Vagina (tissue), 2 donors: ENCODE results near the gene TNS3.

Source experiments
- POLR2A ChIP-seq, 2 donors: fragments of 450-650 bp; IDR thresholded peaks; one replicate each; pipeline ENCODE4 v1.6.1; 2017; ENCODE audit warnings: antibody characterized with exemption in 2 of 2, mild to moderate bottlenecking in 2 of 2, moderate library complexity in 2 of 2
- TF ChIP-seq, protein P1 (sequence below), 3 experiments: fragments of 450-650 bp in 2 of 3; fragments of 200-600 bp in 1 of 3; sonication (generic) in 1 of 3; IDR thresholded peaks; one replicate each; pipeline ENCODE4 v1.5.1; 2017 to 2019; ENCODE audit warnings: antibody characterized with exemption in 3 of 3, mild to moderate bottlenecking in 2 of 3, moderate library complexity in 2 of 3

DNA sequence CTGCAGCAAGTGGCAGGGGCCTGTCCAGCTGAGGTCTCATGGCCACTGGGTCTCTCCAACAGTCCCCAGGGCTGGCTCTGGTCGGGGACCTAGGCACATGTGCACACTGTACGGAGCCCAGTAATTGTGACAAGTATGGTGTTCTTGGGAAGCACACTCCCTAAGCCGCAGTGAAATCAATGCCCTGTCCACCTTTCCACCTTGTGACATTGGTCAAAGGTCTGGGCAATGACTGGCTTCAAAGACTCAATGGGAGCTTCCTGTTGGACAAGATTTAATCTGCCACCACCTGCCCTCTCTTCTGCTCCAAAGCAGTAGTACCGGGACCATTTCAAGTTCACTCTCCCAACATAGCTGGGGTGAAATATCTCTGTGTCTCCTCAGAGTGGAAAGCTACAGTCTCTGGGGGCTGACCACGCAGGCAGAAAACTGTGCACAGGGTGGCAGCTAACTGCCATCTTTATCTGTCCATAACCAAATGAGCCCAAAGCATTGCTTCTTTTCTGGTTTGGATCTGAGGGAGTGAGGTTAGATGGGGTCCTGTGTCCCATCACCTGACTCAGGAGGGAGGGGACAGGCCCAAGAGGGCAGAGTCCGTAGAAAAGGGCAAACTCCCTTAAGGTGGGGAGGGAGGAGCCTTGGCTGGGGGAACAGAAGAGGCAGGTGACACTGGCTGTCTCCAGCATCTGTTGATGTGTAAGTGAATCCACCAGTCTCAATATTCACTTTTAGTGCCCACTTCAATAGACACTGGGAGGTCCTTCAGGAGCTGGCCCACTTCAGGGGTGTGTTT, 307.7 kb downstream of the TNS3 start:
- TF ChIP-seq, protein P1, sequence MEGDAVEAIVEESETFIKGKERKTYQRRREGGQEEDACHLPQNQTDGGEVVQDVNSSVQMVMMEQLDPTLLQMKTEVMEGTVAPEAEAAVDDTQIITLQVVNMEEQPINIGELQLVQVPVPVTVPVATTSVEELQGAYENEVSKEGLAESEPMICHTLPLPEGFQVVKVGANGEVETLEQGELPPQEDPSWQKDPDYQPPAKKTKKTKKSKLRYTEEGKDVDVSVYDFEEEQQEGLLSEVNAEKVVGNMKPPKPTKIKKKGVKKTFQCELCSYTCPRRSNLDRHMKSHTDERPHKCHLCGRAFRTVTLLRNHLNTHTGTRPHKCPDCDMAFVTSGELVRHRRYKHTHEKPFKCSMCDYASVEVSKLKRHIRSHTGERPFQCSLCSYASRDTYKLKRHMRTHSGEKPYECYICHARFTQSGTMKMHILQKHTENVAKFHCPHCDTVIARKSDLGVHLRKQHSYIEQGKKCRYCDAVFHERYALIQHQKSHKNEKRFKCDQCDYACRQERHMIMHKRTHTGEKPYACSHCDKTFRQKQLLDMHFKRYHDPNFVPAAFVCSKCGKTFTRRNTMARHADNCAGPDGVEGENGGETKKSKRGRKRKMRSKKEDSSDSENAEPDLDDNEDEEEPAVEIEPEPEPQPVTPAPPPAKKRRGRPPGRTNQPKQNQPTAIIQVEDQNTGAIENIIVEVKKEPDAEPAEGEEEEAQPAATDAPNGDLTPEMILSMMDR (IDR thresholded peaks at IDR 0.05), result no peak
- no peak for TF ChIP-seq POLR2A (IDR thresholded peaks at IDR 0.05)
